ENCODE results near the gene LNX2.
"Not testable (repeated sequence)": the region's sequence is repeated elsewhere in the genome, so short reads cannot be mapped to it uniquely, and the experiment has no call there.

The LNX2 gene

DNA sequence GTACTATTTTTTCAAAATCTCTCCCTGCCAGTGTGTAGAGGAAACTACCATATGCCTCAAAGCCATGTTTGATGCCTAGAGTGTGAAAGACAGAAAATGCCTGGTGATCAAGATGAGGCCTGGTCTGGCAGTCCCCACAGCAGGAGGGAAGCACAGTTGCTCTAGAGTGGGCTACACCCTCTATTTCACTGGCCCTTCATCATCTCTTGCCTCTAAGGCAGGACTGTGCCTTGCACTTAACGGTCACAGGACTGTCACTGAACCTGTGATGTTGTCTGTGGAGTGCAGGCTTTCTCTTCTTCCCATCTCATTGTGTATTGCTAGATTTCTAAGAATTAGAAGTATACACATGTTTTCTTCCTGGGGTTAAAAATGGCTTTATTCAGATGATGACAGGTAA, 17.7 kb upstream of the LNX2 start:
- DNase-seq (ENCODE audit: low read depth in 2 of 3, low spot score in 1 of 3), result no peak

GRCh38 chr13:27637289-27637626, 16.9 kb upstream of the LNX2 start:
- no peak for DNase-seq (ENCODE audit: low read depth in 2 of 3, low spot score in 1 of 3)

GRCh38 chr13:27636589-27637288, 16.4 kb upstream of the LNX2 start:
- peak in 1 of 3 donors; percentile 11 for DNase-seq (ENCODE audit: low read depth in 2 of 3, low spot score in 1 of 3)

- DNase-seq (ENCODE audit: low read depth in 2 of 3, low spot score in 1 of 3), result no peak
These were observed 14.9 kb upstream of the LNX2 start for GRCh38 chr13:27635266-27635665.

DNA sequence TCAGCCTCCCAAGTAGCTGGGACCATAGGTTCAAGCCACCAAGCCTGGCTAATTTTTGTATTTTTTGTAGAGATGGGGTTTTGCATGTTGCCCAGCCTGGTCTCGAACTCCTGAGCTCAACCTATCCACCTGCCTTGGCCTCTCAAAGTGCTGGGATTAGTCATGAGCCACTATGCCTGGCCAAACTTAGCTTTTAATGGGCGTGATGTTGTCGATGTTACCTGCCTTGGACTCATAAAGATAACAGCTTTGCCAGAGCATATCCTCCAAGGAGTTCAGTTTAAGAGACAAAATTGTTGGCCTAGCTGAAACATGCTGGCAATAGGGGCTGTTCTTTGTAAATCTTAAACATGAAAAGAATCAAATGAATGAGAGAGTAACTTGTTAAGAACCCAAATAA, 14.5 kb upstream of the LNX2 start:
- DNase-seq (ENCODE audit: low read depth in 2 of 3, low spot score in 1 of 3), result no peak

GRCh38 chr13:27634231-27634630, 13.9 kb upstream of the LNX2 start:
- no peak for DNase-seq (ENCODE audit: low read depth in 2 of 3, low spot score in 1 of 3)

DNA sequence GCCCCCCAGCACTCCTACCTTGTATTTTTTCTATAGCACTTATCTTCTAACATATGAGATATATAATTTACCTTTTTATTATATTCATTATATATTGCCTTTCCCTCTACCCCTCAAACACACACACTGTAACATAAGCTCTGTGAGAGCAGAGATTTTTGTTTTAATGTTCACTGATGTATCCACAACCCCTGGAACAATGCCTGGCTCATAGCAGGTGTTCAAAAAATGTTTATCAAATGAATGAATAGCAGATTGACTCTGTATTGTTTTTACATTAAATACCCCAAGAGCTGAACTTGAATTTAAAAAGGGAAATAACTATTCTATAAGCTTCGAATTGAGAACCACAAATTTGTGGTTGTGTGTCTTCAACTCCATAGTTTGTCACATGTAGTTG, 12.3 kb upstream of the LNX2 start:
- no peak for DNase-seq (ENCODE audit: low read depth in 2 of 3, low spot score in 1 of 3)

- no peak for DNase-seq (ENCODE audit: low read depth in 2 of 3, low spot score in 1 of 3)
These were observed 11.9 kb upstream of the LNX2 start for GRCh38 chr13:27632214-27632613.

DNA sequence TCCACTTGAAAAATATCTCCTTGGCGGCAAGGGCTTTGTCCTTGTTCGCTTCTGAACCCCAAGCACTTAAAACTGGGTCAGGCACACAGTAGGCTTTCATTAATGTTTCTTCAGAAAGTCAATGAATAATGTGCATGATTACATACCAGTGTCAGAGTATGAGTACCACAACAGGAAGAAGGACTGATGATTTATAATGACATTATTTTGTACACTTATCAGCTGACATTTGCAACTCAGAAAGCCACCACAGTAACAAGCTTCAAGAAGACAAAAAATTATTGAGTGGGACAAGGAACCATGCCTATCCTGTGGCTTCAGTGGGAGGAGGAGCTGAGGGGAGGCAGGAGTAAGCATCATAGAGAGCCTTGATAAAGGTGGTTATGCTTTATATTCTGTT, 11.3 kb upstream of the LNX2 start:
- no peak for DNase-seq (ENCODE audit: low read depth in 2 of 3, low spot score in 1 of 3)

DNA sequence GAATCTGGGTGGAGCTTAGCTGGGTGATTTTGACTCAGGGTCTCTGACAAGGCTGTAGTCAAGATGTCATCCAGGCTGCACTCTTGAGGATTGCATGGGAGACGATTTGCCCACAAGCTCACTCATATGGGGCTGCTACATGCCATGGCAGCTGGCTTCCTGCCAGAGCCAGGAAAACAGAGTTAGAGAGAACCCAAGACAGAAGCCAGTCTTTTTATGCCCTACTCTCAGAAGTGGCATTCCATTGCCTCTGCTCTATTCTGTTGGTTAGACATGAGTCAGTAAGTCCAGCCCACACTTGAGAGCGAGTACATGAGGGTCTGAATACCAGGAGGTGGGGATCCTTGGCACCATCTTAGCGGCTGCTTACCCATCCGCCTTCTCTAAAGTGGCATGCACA, 10.8 kb upstream of the LNX2 start:
- no peak for DNase-seq (ENCODE audit: low read depth in 2 of 3, low spot score in 1 of 3)

GRCh38 chr13:27628766-27629165, 8.4 kb upstream of the LNX2 start:
- not testable (repeated sequence) for DNase-seq (ENCODE audit: low read depth in 2 of 3, low spot score in 1 of 3)

- DNase-seq (ENCODE audit: low read depth in 2 of 3, low spot score in 1 of 3), result no peak
These were observed 7.8 kb upstream of the LNX2 start for GRCh38 chr13:27628081-27628480.

- no peak for DNase-seq (ENCODE audit: low read depth in 2 of 3, low spot score in 1 of 3)
These were observed 7.1 kb upstream of the LNX2 start for GRCh38 chr13:27627380-27627779.

- DNase-seq (ENCODE audit: low read depth in 2 of 3, low spot score in 1 of 3), result no peak
These were observed 5.5 kb upstream of the LNX2 start for GRCh38 chr13:27625839-27626238.

- DNase-seq (ENCODE audit: low read depth in 2 of 3, low spot score in 1 of 3), result no peak
These were observed 3.7 kb upstream of the LNX2 start for GRCh38 chr13:27624071-27624470.

- no peak for DNase-seq (ENCODE audit: low read depth in 2 of 3, low spot score in 1 of 3)
These were observed 2.6 kb upstream of the LNX2 start for GRCh38 chr13:27622881-27623280.

DNA sequence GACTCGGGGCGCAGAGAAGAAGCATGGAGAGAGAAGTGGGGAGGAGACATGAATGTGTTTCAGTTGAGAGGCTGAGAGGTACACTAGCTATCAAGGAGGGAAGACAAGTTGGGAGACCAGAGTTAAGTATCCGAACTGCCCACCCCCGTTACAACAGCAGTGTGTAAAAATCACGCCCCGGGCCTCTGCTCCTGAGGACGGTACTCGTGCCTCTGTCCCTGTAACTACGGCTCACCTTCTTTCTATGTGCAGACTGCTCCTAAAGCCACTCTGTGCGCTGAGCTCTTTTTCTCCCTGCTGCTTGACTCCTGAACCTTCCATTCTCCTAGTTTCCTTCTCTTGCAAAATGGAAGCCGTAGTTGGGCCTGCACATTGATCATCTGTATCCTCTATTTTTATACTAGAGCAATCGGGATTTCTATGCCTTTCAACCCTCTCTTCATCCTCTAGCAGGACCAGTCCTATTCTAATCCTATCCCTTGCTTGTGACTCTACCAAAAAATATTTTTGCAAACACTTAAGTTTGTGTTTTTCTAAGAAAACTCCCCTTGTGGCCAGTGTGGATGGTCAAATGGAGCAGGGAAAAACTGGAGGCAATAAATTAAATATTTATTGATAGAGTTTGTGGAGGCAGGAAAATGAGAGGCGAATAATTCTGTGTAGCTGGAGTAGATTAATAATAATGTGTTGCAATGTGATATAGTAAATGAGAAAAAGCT, 1.9 kb upstream of the LNX2 start:
- peak in 1 of 3 donors; percentile 26 for DNase-seq (ENCODE audit: low read depth in 2 of 3, low spot score in 1 of 3)

- peak; percentile 57 to 73 (median 59) for DNase-seq (ENCODE audit: low read depth in 2 of 3, low spot score in 1 of 3)
These were observed 1.2 kb upstream of the LNX2 start, which contains the start of gene POLR1D for GRCh38 chr13:27621366-27622101. Gene POLR1D (plus strand): TSS chr13:27621892. CDS start chr13:27621984, 92 bp downstream.

- DNase-seq (ENCODE audit: low read depth in 2 of 3, low spot score in 1 of 3), result no peak
These were observed 712 bp upstream of the LNX2 start for GRCh38 chr13:27621116-27621365.

GRCh38 chr13:27619728-27620376, 477 bp downstream of the LNX2 start:
- peak; percentile 5 to 29 (median 8) for DNase-seq (ENCODE audit: low read depth in 2 of 3, low spot score in 1 of 3)

DNA sequence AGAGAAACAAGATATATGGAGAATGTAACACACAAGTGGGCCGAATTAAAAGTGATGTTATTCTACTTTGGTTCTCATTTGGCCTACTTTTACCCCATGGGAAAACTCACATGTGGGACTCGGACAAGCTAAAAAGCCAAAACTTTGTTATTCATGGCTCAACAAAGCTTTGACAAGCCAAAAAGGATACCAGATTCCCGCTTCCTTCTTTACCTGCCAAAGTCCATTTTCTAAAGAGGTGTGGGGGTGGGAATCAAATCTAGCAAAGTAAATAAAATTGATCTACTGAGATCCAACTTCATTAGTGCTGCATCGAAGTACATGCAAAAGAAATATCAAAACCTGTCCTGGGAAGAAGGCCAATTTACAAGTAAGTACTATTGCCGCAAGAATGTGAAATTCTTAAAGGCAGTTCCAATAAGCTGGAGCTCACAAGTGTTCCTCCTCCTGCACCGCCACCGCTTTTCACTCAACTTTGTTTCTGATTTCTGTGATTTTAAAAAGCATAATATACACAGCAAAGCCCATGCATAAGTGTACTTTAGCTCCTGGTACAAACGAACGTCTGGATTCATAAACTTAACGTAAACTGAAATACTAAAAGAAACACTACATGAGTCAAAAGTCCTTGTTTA, 1.1 kb downstream of the LNX2 start:
- no peak for DNase-seq (ENCODE audit: low read depth in 2 of 3, low spot score in 1 of 3)

All from stimulated activated CD4-positive, alpha-beta T cell treated with anti-CD3 and anti-CD28 coated beads, Interleukin-12 subunit alpha, Interleukin-12 subunit beta, amount 100 ng/mL, for 48 hours (primary cell).